GM12878 (cell line): ENCODE results near the gene PXDC1. TPM values are rescaled to one million over a fixed set of nuclear protein-coding genes. Genes with fewer than 3 reads are reported as not detected.

Source experiments
- ATAC-seq: fragments of 200-7000 bp; cut with Tn5 transposase; 3 replicates; pipeline ENCODE4 v1.9.1; 2020; ENCODE audit warnings: mild to moderate bottlenecking, moderate library complexity
- BruUV-seq: library from RNA; stranded (reverse); fragments of 400-500 nt; replicated peaks from 2 replicates; lab custom pipeline; 2021; lab: Mats Ljungman, UMichigan
- CTCF ChIA-PET: fragments of 300-600 bp; sonication (Branson Sonifier 250); formaldehyde crosslinking; extraction: SDS; loops from one replicate; lab custom pipeline; 2021; ENCODE audit warnings: inconsistent platforms; lab: Yijun Ruan, JAX
- POLR2A ChIA-PET: fragments of 350-600 bp; formaldehyde crosslinking; extraction: SDS; loops from one replicate; lab custom pipeline; 2021; ENCODE audit warnings: inconsistent platforms; lab: Charles Lee
- RAD21 ChIA-PET: fragments of 300-600 bp; sonication (Branson Sonifier 250); formaldehyde crosslinking; loops from one replicate; lab custom pipeline; 2023; ENCODE audit warnings: antibody characterized with exemption; ENCODE audit not compliant: unreplicated experiment; lab: Charles Lee
- SMC1A ChIA-PET: fragments of 300-600 bp; sonication (Branson Sonifier 250); formaldehyde crosslinking; loops from one replicate; lab custom pipeline; 2023; ENCODE audit not compliant: unreplicated experiment, uncharacterized antibody; lab: Charles Lee
- DNase-seq: peaks from one replicate; pipeline ENCODE4 v3.0.0-alpha.2; 2011; ENCODE audit warnings: low read depth, low spot score
- FAIRE-seq: peaks from 3 replicates; lab custom pipeline; 2011; peaks lifted over from hg19 to GRCh38; lab: Jason Lieb, UNC
- H2AFZ ChIP-seq: 2 replicates; pipeline ENCODE4 v1.6.0; 2011; ENCODE audit warnings: low read depth, low read length, control low read depth; ENCODE audit not compliant: control insufficient read depth
- H3K27ac ChIP-seq: 2 replicates; pipeline ENCODE4 v1.5.1; 2011; ENCODE audit warnings: control low read depth; ENCODE audit not compliant: control insufficient read depth, insufficient read depth
- H3K27me3 ChIP-seq, 2 experiments: replicated peaks in 1 of 2; 2 replicates each; pipeline versions ENCODE4 v1.6.0 to v1.6.1; 2011; ENCODE audit warnings: low read length in 1 of 2; ENCODE audit not compliant: control insufficient read depth in 2 of 2, insufficient read depth in 2 of 2
- H3K36me3 ChIP-seq, 2 experiments: 2 replicates each; pipeline ENCODE4 v1.5.1; 2011; ENCODE audit warnings: low read length in 1 of 2; ENCODE audit not compliant: control insufficient read depth in 2 of 2, insufficient read depth in 2 of 2
- H3K4me1 ChIP-seq: 2 replicates; pipeline ENCODE4 v1.6.1; 2011; ENCODE audit warnings: mild to moderate bottlenecking, low read length, moderate library complexity, mixed read lengths; ENCODE audit not compliant: control insufficient read depth, insufficient read depth
- H3K4me2 ChIP-seq: 2 replicates; pipeline ENCODE4 v1.6.0; 2011; ENCODE audit warnings: control low read depth; ENCODE audit not compliant: control insufficient read depth, insufficient read depth
- H3K4me3 ChIP-seq: fragments of 200-600 bp; sonication (generic); 2 replicates; pipeline ENCODE4 v1.5.1; 2016
- H3K79me2 ChIP-seq: 2 replicates; pipeline ENCODE4 v1.6.0; 2011; ENCODE audit warnings: low read length; ENCODE audit not compliant: control insufficient read depth, insufficient read depth
- H3K9ac ChIP-seq: 2 replicates; pipeline ENCODE4 v1.8.0; 2011; ENCODE audit warnings: low read length, control low read depth, mixed read lengths; ENCODE audit not compliant: control insufficient read depth, insufficient read depth
- H3K9me3 ChIP-seq: replicated peaks from 3 replicates; pipeline ENCODE4 v1.5.1; 2011; ENCODE audit warnings: mild to moderate bottlenecking, low read length; ENCODE audit not compliant: control insufficient read depth, insufficient read depth
- H4K20me1 ChIP-seq: 2 replicates; pipeline ENCODE4 v1.6.0; 2011; ENCODE audit not compliant: control insufficient read depth, insufficient read depth
- GATAD2B ChIP-seq: fragments of 450-650 bp; conservative IDR thresholded peaks from 2 replicates; pipeline ENCODE4 v1.6.1; 2017; ENCODE audit warnings: low read depth, mild to moderate bottlenecking, moderate library complexity
- IKZF2 ChIP-seq, 2 experiments: fragments of 450-650 bp; IDR thresholded peaks; 2 replicates each; pipeline ENCODE4 v1.6.1; 2017; ENCODE audit warnings: mild to moderate bottlenecking in 2 of 2, moderate library complexity in 2 of 2
- LARP7 ChIP-seq: fragments of 450-650 bp; IDR thresholded peaks from 2 replicates; pipeline ENCODE4 v1.6.1; 2017; ENCODE audit warnings: mild to moderate bottlenecking
- POU2F2 ChIP-seq: IDR thresholded peaks from 3 replicates; pipeline ENCODE4 v1.6.1; 2011; ENCODE audit warnings: low read depth, mild to moderate bottlenecking, low read length, borderline replicate concordance
- RFX5 ChIP-seq: IDR thresholded peaks from 2 replicates; pipeline ENCODE4 v1.6.1; 2011; ENCODE audit warnings: low read depth, low read length, improper control_type of control experiment
- SRF ChIP-seq, 2 experiments: IDR thresholded peaks; 2 replicates each; pipeline ENCODE4 v1.6.1; 2011; ENCODE audit warnings: low read depth in 2 of 2, low read length in 2 of 2, mild to moderate bottlenecking in 1 of 2, moderate library complexity in 1 of 2
- ZBED1 ChIP-seq: IDR thresholded peaks from 2 replicates; pipeline ENCODE4 v1.6.1; 2016; ENCODE audit warnings: borderline replicate concordance
- ZNF24 ChIP-seq: fragments of 450-650 bp; IDR thresholded peaks from 2 replicates; pipeline ENCODE4 v1.6.1; 2017; ENCODE audit warnings: antibody characterized with exemption, mild to moderate bottlenecking
- WGBS: methylation state at CpG from one replicate; pipeline ENCODE4 v1.1.6; 2016; ENCODE audit warnings: low lambda C conversion rate; ENCODE audit not compliant: insufficient replicate concordance, insufficient coverage; ENCODE audit errors: missing lambda C conversion rate; 5-methylcytosine and 5-hydroxymethylcytosine counted together
- in situ Hi-C: fragments of 300-500 bp; cut with MboI; formaldehyde crosslinking; loops from 9 replicates; pipeline ENCODE4 v1.14.3; 2018; ENCODE audit warnings: mixed read lengths
- intact Hi-C: fragments of 100-400 bp; cut with micrococcal nuclease; formaldehyde crosslinking; loops from one replicate; pipeline ENCODE4 v1.14.2; 2022; ENCODE audit not compliant: unreplicated experiment
- polyA plus RNA-seq, 11 experiments: library from polyadenylated mRNA; depleted of rRNA in 4 of 11; unstranded in 6 of 11; stranded (reverse) in 5 of 11; fragments of >200 nt; fragmentation: Nextera tagmentation in 4 of 11; fragmentation: Illumina TruSeq in 1 of 11; extraction: Ambion mirVana in 4 of 11; extraction: Trizol in 1 of 11; gene quantifications; 1 replicate in 1 of 11; 2 replicates in 10 of 11; pipeline versions ENCODE4 v1.2.1 to v1.2.3, GENCODE V29; 2011 to 2016; ENCODE audit warnings: inconsistent platforms in 2 of 11, missing spikeins in 2 of 11, low read depth in 1 of 11
- total RNA-seq, 4 experiments: library from RNA; depleted of rRNA in 3 of 4; stranded (reverse); fragments of >200 nt in 3 of 4; fragmentation: Illumina TruSeq in 1 of 4; extraction: Trizol in 1 of 4; gene quantifications; 2 replicates each; pipeline versions ENCODE4 v1.2.1 to v1.2.3, GENCODE V29; 2013 to 2021
- TF ChIP-seq, protein P1 (sequence below): IDR thresholded peaks from 2 replicates; pipeline ENCODE4 v1.6.1; 2012; ENCODE audit warnings: improper control_type of control experiment, low read depth, low read length; ENCODE audit not compliant: insufficient replicate concordance

The PXDC1 gene
- total and polyA plus RNA-seq, 10 of the 15 experiments (the other 5 are each of a cell fraction or from before 2014, with no cell fraction given) = 0.03 to 0.72 (median 0.32) TPM; not detected in 2

DNA sequence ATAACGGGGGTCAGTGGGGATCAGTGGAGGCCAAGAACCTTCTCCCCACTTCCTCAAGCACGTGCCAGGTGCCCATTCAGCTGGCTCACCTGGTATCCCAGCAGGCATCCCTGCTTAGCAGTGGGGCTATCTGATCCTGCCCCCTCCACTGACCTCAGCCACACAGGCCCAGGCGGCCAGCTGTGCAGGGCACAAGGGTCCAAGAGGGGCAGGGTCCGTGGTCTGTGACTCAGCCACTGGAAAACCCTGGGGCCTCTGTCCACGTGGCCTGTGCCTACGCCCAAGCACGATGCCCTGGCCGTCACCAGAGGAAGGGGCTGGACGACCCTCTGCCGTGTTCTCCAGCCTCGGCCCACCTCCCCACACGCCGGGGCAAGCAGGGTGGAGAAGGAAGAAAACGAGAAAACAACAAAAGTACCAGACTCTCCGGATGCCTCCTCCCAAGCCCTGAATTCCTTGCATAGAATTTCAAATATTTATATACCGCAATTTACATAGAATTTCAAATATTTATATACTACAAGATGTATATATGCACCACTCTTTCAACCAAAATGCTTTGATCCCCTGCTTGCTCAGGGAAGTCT is 12.1 kb downstream of the PXDC1 start:
- Histone ChIP-seq H4K20me1 (no peaks in the 10 kb centered on the region), H3K4me2 (no peak overlapping the region), H3K9ac (no peak overlapping the region), H2AFZ (no peak overlapping the region), H3K27ac (no peak overlapping the region), H3K9me3 (no peaks in the 10 kb centered on the region; the same call in 2 of the 3 replicates), H3K36me3 (no peaks in the 10 kb centered on the region), H3K4me3 (no peak overlapping the region), H3K27me3 (no peaks in the 10 kb centered on the region), H3K4me1 (peaks cover 8% of the 10 kb centered on the region), H3K79me2 (no peaks in the 10 kb centered on the region)
- ChIA-PET SMC1A (interaction anchor here (1.1 kb wide), 1 partner anchor 460 kb away, joined by 3 read pairs; no protein-coding TSS in a partner anchor), CTCF (interaction anchor here (1.5 to 5.5 kb wide), 2 partner anchors 8 to 239 kb away, joined by 5 to 74 read pairs; no protein-coding TSS in a partner anchor), POLR2A (no interaction called here), RAD21 (no interaction called here)
- TF ChIP-seq, protein P1, sequence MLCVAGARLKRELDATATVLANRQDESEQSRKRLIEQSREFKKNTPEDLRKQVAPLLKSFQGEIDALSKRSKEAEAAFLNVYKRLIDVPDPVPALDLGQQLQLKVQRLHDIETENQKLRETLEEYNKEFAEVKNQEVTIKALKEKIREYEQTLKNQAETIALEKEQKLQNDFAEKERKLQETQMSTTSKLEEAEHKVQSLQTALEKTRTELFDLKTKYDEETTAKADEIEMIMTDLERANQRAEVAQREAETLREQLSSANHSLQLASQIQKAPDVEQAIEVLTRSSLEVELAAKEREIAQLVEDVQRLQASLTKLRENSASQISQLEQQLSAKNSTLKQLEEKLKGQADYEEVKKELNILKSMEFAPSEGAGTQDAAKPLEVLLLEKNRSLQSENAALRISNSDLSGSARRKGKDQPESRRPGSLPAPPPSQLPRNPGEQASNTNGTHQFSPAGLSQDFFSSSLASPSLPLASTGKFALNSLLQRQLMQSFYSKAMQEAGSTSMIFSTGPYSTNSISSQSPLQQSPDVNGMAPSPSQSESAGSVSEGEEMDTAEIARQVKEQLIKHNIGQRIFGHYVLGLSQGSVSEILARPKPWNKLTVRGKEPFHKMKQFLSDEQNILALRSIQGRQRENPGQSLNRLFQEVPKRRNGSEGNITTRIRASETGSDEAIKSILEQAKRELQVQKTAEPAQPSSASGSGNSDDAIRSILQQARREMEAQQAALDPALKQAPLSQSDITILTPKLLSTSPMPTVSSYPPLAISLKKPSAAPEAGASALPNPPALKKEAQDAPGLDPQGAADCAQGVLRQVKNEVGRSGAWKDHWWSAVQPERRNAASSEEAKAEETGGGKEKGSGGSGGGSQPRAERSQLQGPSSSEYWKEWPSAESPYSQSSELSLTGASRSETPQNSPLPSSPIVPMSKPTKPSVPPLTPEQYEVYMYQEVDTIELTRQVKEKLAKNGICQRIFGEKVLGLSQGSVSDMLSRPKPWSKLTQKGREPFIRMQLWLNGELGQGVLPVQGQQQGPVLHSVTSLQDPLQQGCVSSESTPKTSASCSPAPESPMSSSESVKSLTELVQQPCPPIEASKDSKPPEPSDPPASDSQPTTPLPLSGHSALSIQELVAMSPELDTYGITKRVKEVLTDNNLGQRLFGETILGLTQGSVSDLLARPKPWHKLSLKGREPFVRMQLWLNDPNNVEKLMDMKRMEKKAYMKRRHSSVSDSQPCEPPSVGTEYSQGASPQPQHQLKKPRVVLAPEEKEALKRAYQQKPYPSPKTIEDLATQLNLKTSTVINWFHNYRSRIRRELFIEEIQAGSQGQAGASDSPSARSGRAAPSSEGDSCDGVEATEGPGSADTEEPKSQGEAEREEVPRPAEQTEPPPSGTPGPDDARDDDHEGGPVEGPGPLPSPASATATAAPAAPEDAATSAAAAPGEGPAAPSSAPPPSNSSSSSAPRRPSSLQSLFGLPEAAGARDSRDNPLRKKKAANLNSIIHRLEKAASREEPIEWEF = no peak
- TF ChIP-seq SRF (IDR thresholded peaks at IDR 0.05; ENCODE audit: low read depth in 2 of 2, low read length in 2 of 2) (no peak), ZBED1 (no peak), ZNF24 (no peak), POU2F2 (no peak), GATAD2B (no peak), LARP7 (no peak), IKZF2 (IDR thresholded peaks at IDR 0.05) (no peak), RFX5 (no peak)
- BruUV-seq = no TSS peak
- in situ Hi-C loops = no loop called here
- 43% methylated on average over 15 of the region's 16 CpGs for WGBS
- FAIRE-seq = no peak
- no peak for DNase-seq
- no peak for ATAC-seq
- intact Hi-C loops = no loop called here
